GM23338 (cell line): ENCODE results near the gene HOXA10. TPM values are rescaled to one million over a fixed set of nuclear protein-coding genes. Genes with fewer than 3 reads are reported as not detected.
A peak's percentile ranks its signal among the peaks of the same experiment; 100 is the strongest.

Source experiments
- ATAC-seq: fragments of 200-7000 bp; cut with Tn5 transposase; 3 replicates; pipeline ENCODE4 v1.9.1; 2020
- DNase-seq: peaks from one replicate; pipeline ENCODE4 v3.0.0-alpha.2; 2015; ENCODE audit warnings: low spot score
- H2AFZ ChIP-seq: fragments of 200-600 bp; sonication (generic); 2 replicates; pipeline ENCODE4 v1.8.0; 2016; ENCODE audit warnings: antibody characterized with exemption, mild to moderate bottlenecking, moderate library complexity
- H3F3A ChIP-seq: fragments of 200-600 bp; sonication (generic); replicated peaks from 2 replicates; pipeline ENCODE4 v1.8.0; 2017; ENCODE audit warnings: antibody characterized with exemption, mixed run types, low read depth
- H3K27ac ChIP-seq: fragments of 200-600 bp; sonication (generic); 2 replicates; pipeline ENCODE4 v1.6.1; 2016; ENCODE audit warnings: low read depth
- H3K27me3 ChIP-seq: fragments of 200-600 bp; sonication (generic); 2 replicates; pipeline ENCODE4 v1.8.0; 2016; ENCODE audit warnings: mild to moderate bottlenecking, mixed run types, moderate library complexity; ENCODE audit not compliant: insufficient read depth
- H3K36me3 ChIP-seq: fragments of 200-600 bp; sonication (generic); 2 replicates; pipeline ENCODE4 v1.8.0; 2016; ENCODE audit warnings: mild to moderate bottlenecking; ENCODE audit not compliant: insufficient read depth
- H3K4me1 ChIP-seq: fragments of 200-600 bp; sonication (generic); 2 replicates; pipeline ENCODE4 v1.8.0; 2016; ENCODE audit warnings: mild to moderate bottlenecking, moderate library complexity; ENCODE audit not compliant: insufficient read depth
- H3K4me2 ChIP-seq: fragments of 200-600 bp; sonication (generic); 2 replicates; pipeline ENCODE4 v1.7.1; 2017; ENCODE audit warnings: mixed run types
- H3K4me3 ChIP-seq: fragments of 200-600 bp; sonication (generic); 2 replicates; pipeline ENCODE4 v1.6.1; 2016; ENCODE audit warnings: mixed run types
- H3K79me2 ChIP-seq: fragments of 200-600 bp; sonication (generic); replicated peaks from 2 replicates; pipeline ENCODE4 v1.8.0; 2017; ENCODE audit warnings: mild to moderate bottlenecking; ENCODE audit not compliant: insufficient read depth
- H3K9me2 ChIP-seq: fragments of 200-600 bp; sonication (generic); 2 replicates; pipeline ENCODE4 v1.8.0; 2017; ENCODE audit not compliant: insufficient read depth
- H4K20me1 ChIP-seq: fragments of 200-600 bp; sonication (generic); replicated peaks from 2 replicates; pipeline ENCODE4 v1.8.0; 2017; ENCODE audit warnings: mild to moderate bottlenecking; ENCODE audit not compliant: insufficient read depth
- H3K27ac Mint-ChIP-seq: 2 replicates; pipeline ENCODE4 v1.8.0; 2020; ENCODE audit warnings: inconsistent platforms, mild to moderate bottlenecking, moderate library complexity, mixed read lengths
- H3K27me3 Mint-ChIP-seq: 3 replicates; pipeline ENCODE4 v1.8.0; 2022; ENCODE audit warnings: low read depth, mild to moderate bottlenecking, moderate library complexity, mixed read lengths, inconsistent platforms; ENCODE audit not compliant: insufficient read depth, poor library complexity
- H3K36me3 Mint-ChIP-seq: 3 replicates; pipeline ENCODE4 v1.8.0; 2021; ENCODE audit warnings: low read depth, mild to moderate bottlenecking, inconsistent platforms, moderate library complexity, mixed read lengths
- H3K4me1 Mint-ChIP-seq: 3 replicates; pipeline ENCODE4 v1.8.0; 2020; ENCODE audit warnings: mild to moderate bottlenecking, inconsistent platforms, mixed read lengths
- H3K4me3 Mint-ChIP-seq: 3 replicates; pipeline ENCODE4 v1.8.0; 2021; ENCODE audit warnings: moderate library complexity, mild to moderate bottlenecking, inconsistent platforms, mixed read lengths
- H3K9me3 Mint-ChIP-seq: 3 replicates; pipeline ENCODE4 v1.8.0; 2020; ENCODE audit warnings: moderate library complexity, mild to moderate bottlenecking, inconsistent platforms, mixed read lengths
- EZH2 ChIP-seq: fragments of 200-600 bp; sonication (generic); IDR thresholded peaks from one replicate; pipeline ENCODE4 v1.8.0; 2017; ENCODE audit warnings: antibody characterized with exemption, mild to moderate bottlenecking, low read depth; ENCODE audit not compliant: unreplicated experiment
- ZNF331 ChIP-seq: fragments of 250-450 bp; sonication (Bioruptor Pico); IDR thresholded peaks from 2 replicates; pipeline ENCODE4 v1.5.0; 2020; ENCODE audit warnings: low read depth, mild to moderate bottlenecking, moderate library complexity
- ZNF462 ChIP-seq: fragments of 250-450 bp; sonication (Bioruptor Pico); IDR thresholded peaks from 2 replicates; pipeline ENCODE4 v1.5.0; 2020; ENCODE audit warnings: mild to moderate bottlenecking, moderate library complexity
- polyA plus RNA-seq: library from polyadenylated mRNA; unstranded; fragments of >200 nt; fragmentation: Nextera tagmentation; extraction: Ambion mirVana; gene quantifications from 2 replicates; pipeline ENCODE4 v1.2.1, GENCODE V29; 2016
- total RNA-seq: library from RNA; depleted of rRNA; stranded (reverse); fragments of >200 nt; shearing (Covaris generic); gene quantifications from 2 replicates; pipeline ENCODE4 v1.2.3, GENCODE V29; 2014

HOXA10 gene
- total and polyA plus RNA-seq, 2 experiments from 2014 or later = not detected

- no peak for TF ChIP-seq ZNF462 (CRISPR knock-in tag)
Measured at GRCh38 chr7:27126596-27127327, 47.4 kb downstream of the HOXA10 start (continued).

- Histone ChIP-seq H3K4me2 (no peak overlapping the region), H3K36me3 (no peaks in the 10 kb centered on the region), H3F3A (peaks cover 58% of the 10 kb centered on the region), H3K4me1 (peaks cover 14% of the 10 kb centered on the region; the same call in 1 of the 2 replicates), H4K20me1 (peaks cover 58% of the 10 kb centered on the region), H3K27me3 (peaks cover 100% of the 10 kb centered on the region), H3K79me2 (no peaks in the 10 kb centered on the region), H3K27ac (no peak overlapping the region), H3K4me3 (no peak overlapping the region), H2AFZ (no peak overlapping the region), H3K9me2 (no peaks in the 10 kb centered on the region)
- no peak overlapping the region for H3K4me3 Mint-ChIP-seq
- DNase-seq = no peak
- peak; percentile 83 for TF ChIP-seq EZH2
- TF ChIP-seq ZNF331 (CRISPR knock-in tag) = no peak
- no peak overlapping the region for H3K27ac Mint-ChIP-seq
- no peaks in the 10 kb centered on the region for H3K36me3 Mint-ChIP-seq
- peaks cover 16% of the 10 kb centered on the region for H3K4me1 Mint-ChIP-seq
- no peak for ATAC-seq
- peaks cover 96% of the 10 kb centered on the region for H3K27me3 Mint-ChIP-seq
- H3K9me3 Mint-ChIP-seq = peaks cover 6% of the 10 kb centered on the region; the same call in 1 of the 3 replicates
Measured at GRCh38 chr7:27125986-27126394, 48.1 kb downstream of the HOXA10 start.
